Islet of Langerhans (tissue), 1 donor: ENCODE results near the gene DNAAF1.
"Not testable (repeated sequence)": the region's sequence is repeated elsewhere in the genome, so short reads cannot be mapped to it uniquely, and the experiment has no call there.

Experiments
- FAIRE-seq: peaks from one replicate; lab custom pipeline; 2011; peaks lifted over from hg19 to GRCh38; lab: Jason Lieb, UNC

DNAAF1 gene

DNA sequence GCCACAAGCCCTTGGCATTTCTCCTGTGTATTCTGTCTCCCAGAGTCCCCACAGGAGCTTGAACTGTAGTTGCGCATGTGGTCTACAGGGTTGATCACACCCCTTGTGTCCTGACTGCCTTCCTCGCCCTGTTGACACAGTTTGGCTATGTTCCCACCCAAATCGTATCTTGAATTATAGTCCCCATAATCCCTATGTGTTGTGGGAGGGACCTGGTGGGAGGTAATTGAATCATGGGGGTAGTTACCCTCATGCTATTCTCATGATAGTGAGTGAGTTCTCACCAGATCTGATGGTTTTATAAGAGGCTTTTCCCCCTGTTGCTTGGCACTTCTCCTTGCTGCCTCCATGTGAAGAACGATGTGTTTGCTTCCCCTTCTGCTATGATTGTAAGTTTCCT, 67.0 kb downstream of the DNAAF1 start:
- no peak for FAIRE-seq

DNA sequence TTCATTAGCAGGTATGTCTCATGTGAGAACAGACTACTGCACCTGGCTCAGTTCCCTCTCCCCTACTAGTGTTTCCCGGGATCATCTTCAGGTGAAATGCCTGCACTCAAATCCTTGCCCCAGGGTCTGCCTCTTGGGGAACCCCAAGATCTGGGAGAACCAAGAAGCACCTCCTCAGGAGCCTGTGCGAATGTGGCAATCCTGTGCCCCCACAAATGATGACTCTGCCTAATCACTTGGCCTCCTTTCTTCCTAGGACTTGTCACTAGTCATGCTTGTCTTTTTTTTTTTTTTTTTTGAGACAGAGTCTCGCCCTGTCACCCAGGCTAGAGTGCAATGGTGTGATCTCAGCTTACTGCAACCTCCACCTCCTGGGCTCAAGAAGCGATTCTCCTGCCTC, 67.5 kb downstream of the DNAAF1 start:
- FAIRE-seq = no peak

- no peak for FAIRE-seq
Measured at GRCh38 chr16:84214451-84215066, 69.5 kb downstream of the DNAAF1 start.

- FAIRE-seq = no peak
Measured at GRCh38 chr16:84215531-84215930, 70.4 kb downstream of the DNAAF1 start.

- not testable (repeated sequence) for FAIRE-seq
Measured at GRCh38 chr16:84216144-84216543, 71.0 kb downstream of the DNAAF1 start.

DNA sequence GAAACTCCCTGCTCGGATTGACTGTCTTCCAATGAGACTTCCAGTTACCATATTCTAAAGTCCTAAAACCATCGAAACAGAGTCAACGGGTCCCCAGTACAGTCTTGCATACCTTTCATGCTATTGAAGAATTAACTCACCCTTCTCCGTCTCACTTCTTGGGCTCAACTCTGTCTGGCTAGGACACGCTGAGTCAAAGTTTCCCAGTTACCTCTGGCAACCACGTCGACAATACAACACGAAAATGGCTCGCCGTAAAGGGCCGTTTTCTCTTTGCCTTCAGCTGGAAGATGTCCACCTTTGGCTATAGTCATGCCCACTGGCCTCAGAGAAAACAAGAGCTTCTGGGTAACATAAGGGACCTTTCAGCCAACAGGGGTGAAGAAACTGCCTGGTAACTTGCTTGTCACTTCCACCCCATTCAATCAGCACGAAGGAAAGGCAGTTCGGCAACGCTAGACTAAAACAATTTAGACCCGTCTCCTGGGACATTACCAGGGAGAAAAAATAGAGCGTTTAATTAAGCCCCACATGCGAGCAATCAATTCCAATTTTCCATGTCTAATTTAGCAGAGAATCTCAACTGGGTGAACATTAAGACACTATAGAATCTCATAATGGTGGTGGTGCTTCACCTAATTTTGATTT, 73.2 kb downstream of the DNAAF1 start:
- FAIRE-seq = no peak

GRCh38 chr16:84218956-84219355, 73.8 kb downstream of the DNAAF1 start:
- FAIRE-seq = no peak

- FAIRE-seq = no peak
Measured at GRCh38 chr16:84220851-84221250, 75.7 kb downstream of the DNAAF1 start.

DNA sequence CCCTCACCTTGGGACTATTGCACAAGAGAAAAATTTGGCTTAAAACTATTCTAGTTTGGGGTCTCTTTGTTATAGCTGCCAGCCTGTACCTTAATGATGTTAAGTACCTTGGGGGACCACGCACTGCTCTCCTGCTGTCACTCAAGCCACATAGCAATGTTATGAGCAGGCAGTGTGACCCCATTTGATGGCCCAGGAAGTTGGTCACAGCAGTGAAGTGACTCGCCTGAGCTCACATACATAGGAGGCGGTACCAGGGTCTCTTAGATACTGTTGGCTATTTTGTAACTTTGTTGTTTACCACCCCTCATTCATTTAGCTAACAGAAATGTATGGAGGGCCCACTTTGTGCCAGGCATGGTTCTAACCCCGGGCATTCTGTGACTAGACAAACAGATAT, 78.3 kb downstream of the DNAAF1 start:
- no peak for FAIRE-seq

DNA sequence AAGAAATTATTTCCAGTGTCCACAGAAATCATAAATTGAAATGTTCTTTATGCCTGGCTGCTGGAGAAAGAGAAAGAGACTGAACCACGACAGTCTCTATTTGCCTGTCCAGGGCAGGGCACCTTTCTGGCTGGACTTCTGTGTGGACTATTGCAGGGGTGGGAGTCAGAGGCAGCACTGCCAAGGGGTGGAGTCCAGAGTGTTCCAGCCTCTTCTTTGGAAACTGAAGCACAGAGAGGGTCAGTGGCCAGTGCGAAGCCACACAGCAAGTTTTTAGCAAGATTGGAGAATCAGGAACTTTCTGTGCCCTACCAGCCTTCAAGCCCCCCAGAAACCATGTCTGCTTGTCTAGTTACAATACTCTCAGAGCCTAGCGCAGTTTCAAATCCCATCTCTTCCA, 79.4 kb downstream of the DNAAF1 start:
- FAIRE-seq = no peak

GRCh38 chr16:84225126-84225525, 80.0 kb downstream of the DNAAF1 start:
- no peak for FAIRE-seq

GRCh38 chr16:84225571-84225970, 80.5 kb downstream of the DNAAF1 start:
- no peak for FAIRE-seq

- no peak for FAIRE-seq
Measured at GRCh38 chr16:84226026-84226425, 80.9 kb downstream of the DNAAF1 start.
